Measurements from ENCODE around the gene SSMEM1. TPM values are rescaled to one million over a fixed set of nuclear protein-coding genes. Genes with fewer than 3 reads are reported as not detected.
"Not testable (repeated sequence)": the region's sequence is repeated elsewhere in the genome, so short reads cannot be mapped to it uniquely, and the experiment has no call there.

Gene SSMEM1
- total RNA-seq, 2 experiments from 2014 or later: not detected

GRCh38 chr7:130240240-130240639 is 32.6 kb downstream of the SSMEM1 start:
- POLR2A ChIA-PET: interaction anchor here (0.7 kb wide), 1 partner anchor 738 kb away, joined by 3 read pairs; no protein-coding TSS in a partner anchor

DNA sequence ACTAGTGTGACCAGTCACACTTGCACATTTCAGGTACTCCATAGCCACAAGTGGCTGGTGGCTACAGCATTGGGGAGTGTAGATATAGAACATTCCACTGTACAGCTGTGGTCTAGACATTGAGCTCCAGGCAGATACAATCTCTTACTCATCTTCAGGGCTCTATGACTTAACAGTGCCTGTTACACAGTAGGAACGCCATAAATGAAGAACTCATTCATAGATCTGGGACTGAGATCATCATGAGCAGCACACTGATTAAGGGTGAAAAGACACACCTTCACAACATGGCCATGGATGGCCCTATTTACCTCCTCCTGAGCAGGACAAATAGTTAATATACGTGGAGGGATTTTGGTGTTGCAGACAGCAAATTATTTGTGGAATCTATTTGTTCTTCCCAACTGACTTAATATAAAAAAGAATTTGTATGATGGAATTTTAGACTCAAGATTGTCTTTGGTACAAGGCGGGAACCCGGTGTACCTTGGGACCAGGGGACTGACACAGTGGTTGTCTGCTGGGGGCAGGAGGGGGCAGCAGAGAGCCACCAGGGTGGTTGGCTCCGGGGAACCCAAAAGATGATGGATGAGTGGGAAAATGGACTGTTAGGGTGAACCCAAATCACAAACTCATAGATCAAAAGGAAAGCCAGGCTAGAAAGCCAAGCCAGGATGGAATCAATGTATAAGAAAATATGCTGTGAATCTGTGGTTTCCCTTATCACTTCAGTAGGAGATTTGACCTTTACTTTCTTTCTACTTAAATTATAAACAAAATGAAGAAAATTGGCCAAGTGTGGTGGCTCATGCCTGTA is 34.7 kb downstream of the SSMEM1 start:
- Histone ChIP-seq H4K20me1 (ENCODE audit: insufficient read depth, low read length) (no peaks in the 10 kb centered on the region), H3K4me2 (ENCODE audit: low read length) (no peak overlapping the region), H3K27ac (ENCODE audit: low read depth, low read length, poor library complexity, severe bottlenecking) (no peak overlapping the region), H3K4me3 (ENCODE audit: low read depth, low read length, poor library complexity, severe bottlenecking) (no peak overlapping the region), H3K4me1 (ENCODE audit: insufficient read depth, low read length, poor library complexity, severe bottlenecking) (no peaks in the 10 kb centered on the region), H3K9me3 (ENCODE audit: low read length) (no peaks in the 10 kb centered on the region), H3K79me2 (ENCODE audit: insufficient read depth, low read depth, low read length) (no peaks in the 10 kb centered on the region), H3K9me2 (ENCODE audit: insufficient read depth, low read length) (no peaks in the 10 kb centered on the region), H3K36me3 (ENCODE audit: insufficient read depth, low read length) (no peaks in the 10 kb centered on the region), H2AFZ (ENCODE audit: low read length) (no peak overlapping the region)
- TF ChIP-seq EZH2phosphoT487 (IDR thresholded peaks at IDR 0.05; ENCODE audit: borderline replicate concordance, low read depth, low read length) (no peak), CTCF (conservative IDR thresholded peaks at IDR 0.05; ENCODE audit: low read length) (peak; percentile 94)
- CTCF ChIA-PET (ENCODE audit: unreplicated experiment): no interaction called here
- peak; percentile 33 for DNase-seq (ENCODE audit: low spot score)
- no TSS peak for BruUV-seq (replicated peaks)
- intact Hi-C loops (cut with micrococcal nuclease; ENCODE audit: unreplicated experiment): loop anchor here (1.0 to 2.0 kb wide), 2 partner anchors 170 to 516 kb away; no protein-coding TSS in a partner anchor
- POLR2A ChIA-PET: no interaction called here

More at GRCh38 chr7:130240240-130240639, 32.6 kb downstream of the SSMEM1 start:
- Histone ChIP-seq H3K9me2 (ENCODE audit: insufficient read depth, low read length) (no peaks in the 10 kb centered on the region), H3K4me2 (ENCODE audit: low read length) (no peak overlapping the region), H3K4me3 (ENCODE audit: low read depth, low read length, poor library complexity, severe bottlenecking) (no peak overlapping the region), H4K20me1 (ENCODE audit: insufficient read depth, low read length) (no peaks in the 10 kb centered on the region), H3K9me3 (ENCODE audit: low read length) (no peaks in the 10 kb centered on the region), H3K27ac (ENCODE audit: low read depth, low read length, poor library complexity, severe bottlenecking) (no peak overlapping the region), H3K79me2 (ENCODE audit: insufficient read depth, low read depth, low read length) (no peaks in the 10 kb centered on the region), H3K4me1 (ENCODE audit: insufficient read depth, low read length, poor library complexity, severe bottlenecking) (no peaks in the 10 kb centered on the region), H3K36me3 (ENCODE audit: insufficient read depth, low read length) (no peaks in the 10 kb centered on the region), H2AFZ (ENCODE audit: low read length) (no peak overlapping the region)
- intact Hi-C loops (cut with micrococcal nuclease; ENCODE audit: unreplicated experiment): no loop called here
- CTCF ChIA-PET (ENCODE audit: unreplicated experiment): no interaction called here
- no peak for DNase-seq (ENCODE audit: low spot score)
- TF ChIP-seq EZH2phosphoT487 (IDR thresholded peaks at IDR 0.05; ENCODE audit: borderline replicate concordance, low read depth, low read length): no peak
- no peak for TF ChIP-seq CTCF (conservative IDR thresholded peaks at IDR 0.05; ENCODE audit: low read length)
- BruUV-seq (replicated peaks): no TSS peak

DNA sequence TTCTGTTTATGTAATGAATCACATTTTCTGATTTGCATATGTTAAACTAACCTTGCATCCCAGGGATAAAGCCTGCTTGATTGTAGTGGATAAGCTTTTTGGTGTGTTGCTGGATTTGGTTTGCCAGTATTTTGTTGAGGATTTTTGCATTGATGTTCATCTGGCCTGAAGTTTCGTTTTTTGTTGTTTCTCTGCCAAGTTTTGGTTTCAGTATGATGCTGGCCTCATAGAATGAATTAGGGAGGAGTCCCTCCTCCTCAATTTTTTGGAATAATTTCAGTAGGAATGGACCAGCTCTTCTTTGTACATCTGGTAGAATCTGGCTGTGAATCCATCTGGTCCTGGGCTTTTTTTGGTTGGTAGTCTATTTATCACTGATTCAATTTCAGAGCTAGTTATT is 35.8 kb downstream of the SSMEM1 start:
- BruUV-seq (replicated peaks); DNase-seq (ENCODE audit: low spot score); H3K9me3 ChIP-seq (ENCODE audit: low read length); CTCF ChIA-PET (ENCODE audit: unreplicated experiment); H3K27ac ChIP-seq (ENCODE audit: low read depth, low read length, poor library complexity, severe bottlenecking); H4K20me1 ChIP-seq (ENCODE audit: insufficient read depth, low read length); H3K79me2 ChIP-seq (ENCODE audit: insufficient read depth, low read depth, low read length); H3K9me2 ChIP-seq (ENCODE audit: insufficient read depth, low read length); H3K4me3 ChIP-seq (ENCODE audit: low read depth, low read length, poor library complexity, severe bottlenecking); H3K4me1 ChIP-seq (ENCODE audit: insufficient read depth, low read length, poor library complexity, severe bottlenecking); H3K36me3 ChIP-seq (ENCODE audit: insufficient read depth, low read length); H2AFZ ChIP-seq (ENCODE audit: low read length): not testable (repeated sequence)
- H3K4me2 ChIP-seq (ENCODE audit: low read length): peak overlapping the region; percentile 4; the same call in 1 of the 2 replicates
- POLR2A ChIA-PET: interaction anchor here (0.7 to 1.5 kb wide), 3 partner anchors 13 to 395 kb away, joined by 3 to 4 read pairs (median 3); no protein-coding TSS in a partner anchor
- intact Hi-C loops (cut with micrococcal nuclease; ENCODE audit: unreplicated experiment): loop anchor here (2.0 kb wide), 1 partner anchor 515 kb away; no protein-coding TSS in a partner anchor

- intact Hi-C loops (cut with micrococcal nuclease; ENCODE audit: unreplicated experiment); H3K36me3 ChIP-seq (ENCODE audit: insufficient read depth, low read length); H4K20me1 ChIP-seq (ENCODE audit: insufficient read depth, low read length); H3K9me3 ChIP-seq (ENCODE audit: low read length); H2AFZ ChIP-seq (ENCODE audit: low read length); CTCF ChIA-PET (ENCODE audit: unreplicated experiment); H3K27ac ChIP-seq (ENCODE audit: low read depth, low read length, poor library complexity, severe bottlenecking); H3K9me2 ChIP-seq (ENCODE audit: insufficient read depth, low read length); DNase-seq (ENCODE audit: low spot score); BruUV-seq (replicated peaks); H3K79me2 ChIP-seq (ENCODE audit: insufficient read depth, low read depth, low read length); H3K4me1 ChIP-seq (ENCODE audit: insufficient read depth, low read length, poor library complexity, severe bottlenecking); H3K4me2 ChIP-seq (ENCODE audit: low read length); H3K4me3 ChIP-seq (ENCODE audit: low read depth, low read length, poor library complexity, severe bottlenecking): not testable (repeated sequence)
- POLR2A ChIA-PET: interaction anchor here (0.6 to 0.7 kb wide), 2 partner anchors 19 to 113 kb away, joined by 3 to 4 read pairs; no protein-coding TSS in a partner anchor
Observed at GRCh38 chr7:130246491-130246890, 38.8 kb downstream of the SSMEM1 start.

DNA sequence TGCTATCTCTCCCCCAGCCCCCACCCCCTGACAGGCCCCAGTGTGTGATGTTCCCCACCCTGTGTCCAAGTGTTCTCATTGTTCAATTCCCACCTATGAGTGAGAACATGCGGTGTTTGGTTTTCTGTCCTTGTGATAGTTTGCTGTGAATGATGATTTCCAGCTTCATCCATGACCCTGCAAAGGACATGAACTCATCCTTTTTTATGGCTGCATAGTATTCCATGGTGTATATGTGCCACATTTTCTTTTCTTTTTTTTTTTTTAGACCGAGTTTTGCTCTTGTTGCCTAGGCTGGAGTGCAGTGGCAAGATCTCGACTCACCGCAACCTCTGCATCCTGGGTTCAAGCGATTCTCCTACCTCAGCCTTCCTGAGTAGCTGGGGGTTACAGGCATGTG is 41.2 kb downstream of the SSMEM1 start:
- H3K79me2 ChIP-seq (ENCODE audit: insufficient read depth, low read depth, low read length); DNase-seq (ENCODE audit: low spot score); BruUV-seq (replicated peaks); H3K9me3 ChIP-seq (ENCODE audit: low read length); H4K20me1 ChIP-seq (ENCODE audit: insufficient read depth, low read length); H3K27ac ChIP-seq (ENCODE audit: low read depth, low read length, poor library complexity, severe bottlenecking); H3K9me2 ChIP-seq (ENCODE audit: insufficient read depth, low read length); H3K36me3 ChIP-seq (ENCODE audit: insufficient read depth, low read length); H3K4me1 ChIP-seq (ENCODE audit: insufficient read depth, low read length, poor library complexity, severe bottlenecking); H3K4me2 ChIP-seq (ENCODE audit: low read length); POLR2A ChIA-PET; H2AFZ ChIP-seq (ENCODE audit: low read length); CTCF ChIA-PET (ENCODE audit: unreplicated experiment); H3K4me3 ChIP-seq (ENCODE audit: low read depth, low read length, poor library complexity, severe bottlenecking); intact Hi-C loops (cut with micrococcal nuclease; ENCODE audit: unreplicated experiment): not testable (repeated sequence)
